Upper lobe of right lung (tissue), 1 donor: ENCODE measurements around the gene MOB1A. TPM values are rescaled to one million over a fixed set of nuclear protein-coding genes. Genes with fewer than 3 reads are reported as not detected.
A peak's percentile ranks its signal among the peaks of the same experiment; 100 is the strongest.

ENCODE experiments used
- ATAC-seq: fragments of 200-7000 bp; cut with Tn5 transposase; one replicate; pipeline ENCODE4 v1.9.1; 2020; ENCODE audit warnings: mild to moderate bottlenecking, moderate library complexity
- DNase-seq: peaks from one replicate; pipeline ENCODE4 v3.0.0-alpha.2; 2020
- H3K27ac ChIP-seq: fragments of 200-600 bp; one replicate; pipeline ENCODE4 v1.8.0; 2022
- H3K27me3 ChIP-seq: fragments of 200-600 bp; one replicate; pipeline ENCODE4 v1.8.0; 2022; ENCODE audit warnings: mild to moderate bottlenecking
- H3K36me3 ChIP-seq: fragments of 200-600 bp; one replicate; pipeline ENCODE4 v1.8.0; 2022
- H3K4me1 ChIP-seq: fragments of 200-600 bp; one replicate; pipeline ENCODE4 v1.8.0; 2022
- H3K4me3 ChIP-seq: fragments of 200-600 bp; one replicate; pipeline ENCODE4 v1.8.0; 2022; ENCODE audit warnings: mild to moderate bottlenecking
- H3K9me3 ChIP-seq: fragments of 200-600 bp; one replicate; pipeline ENCODE4 v1.8.0; 2022
- CTCF ChIP-seq: fragments of 200-600 bp; IDR thresholded peaks from one replicate; pipeline ENCODE4 v1.8.0; 2022; ENCODE audit warnings: antibody characterized with exemption
- intact Hi-C: fragments of 100-400 bp; cut with DNase I; formaldehyde crosslinking; loops from one replicate; pipeline ENCODE4 v1.11.0; 2022
- total RNA-seq: library from RNA; stranded (reverse); fragmentation: NEBNext Ultra II Directional; extraction: Animal tissue kit (Norgen Biotek cat#: 25700); gene quantifications from one replicate; pipeline ENCODE4 v1.2.1, GENCODE V29; 2021
- donor health status: DM: no; HTN: yes; CAD: no; lungs with severe emphysema.

MOB1A gene
- total RNA-seq, 1 donor from 2014 or later, result 120 TPM

- Histone ChIP-seq H3K36me3 (peaks cover 38% of the 10 kb centered on the region), H3K27me3 (no peaks in the 10 kb centered on the region), H3K4me3 (no peak overlapping the region), H3K4me1 (no peaks in the 10 kb centered on the region), H3K27ac (no peak overlapping the region), H3K9me3 (no peaks in the 10 kb centered on the region)
- no peak for DNase-seq
- TF ChIP-seq CTCF, result peak; percentile 12
- intact Hi-C loops, result no loop called here
- ATAC-seq, result no peak
Observed at GRCh38 chr2:74104839-74105238, 73.8 kb downstream of the MOB1A start.

- Histone ChIP-seq H3K36me3 (peaks cover 45% of the 10 kb centered on the region), H3K9me3 (no peaks in the 10 kb centered on the region), H3K4me3 (no peak overlapping the region), H3K4me1 (no peaks in the 10 kb centered on the region), H3K27me3 (no peaks in the 10 kb centered on the region), H3K27ac (no peak overlapping the region)
- no peak for DNase-seq
- TF ChIP-seq CTCF, result no peak
- ATAC-seq, result no peak
- intact Hi-C loops, result no loop called here
Observed at GRCh38 chr2:74103763-74104162, 74.9 kb downstream of the MOB1A start.

Other genes with a start within 250 kb of the MOB1A start
- 19.9 TPM for gene TET3, start 194.0 kb downstream of the MOB1A start, total RNA-seq
- 19.5 TPM for gene BOLA3, start 31.0 kb downstream of the MOB1A start, total RNA-seq
- gene MTHFD2, start 19.7 kb upstream of the MOB1A start, total RNA-seq, result 62.2 TPM
- 3.2 TPM for gene SLC4A5, start 164.5 kb upstream of the MOB1A start, total RNA-seq
- 140 TPM for gene DCTN1, start 201.4 kb upstream of the MOB1A start, total RNA-seq
- 2.1 TPM for gene C2orf81, start 242.7 kb upstream of the MOB1A start, total RNA-seq
- gene WDR54, start 242.9 kb upstream of the MOB1A start, total RNA-seq, result 8.4 TPM